ENCODE results near the gene RELN.

Gene RELN

DNA sequence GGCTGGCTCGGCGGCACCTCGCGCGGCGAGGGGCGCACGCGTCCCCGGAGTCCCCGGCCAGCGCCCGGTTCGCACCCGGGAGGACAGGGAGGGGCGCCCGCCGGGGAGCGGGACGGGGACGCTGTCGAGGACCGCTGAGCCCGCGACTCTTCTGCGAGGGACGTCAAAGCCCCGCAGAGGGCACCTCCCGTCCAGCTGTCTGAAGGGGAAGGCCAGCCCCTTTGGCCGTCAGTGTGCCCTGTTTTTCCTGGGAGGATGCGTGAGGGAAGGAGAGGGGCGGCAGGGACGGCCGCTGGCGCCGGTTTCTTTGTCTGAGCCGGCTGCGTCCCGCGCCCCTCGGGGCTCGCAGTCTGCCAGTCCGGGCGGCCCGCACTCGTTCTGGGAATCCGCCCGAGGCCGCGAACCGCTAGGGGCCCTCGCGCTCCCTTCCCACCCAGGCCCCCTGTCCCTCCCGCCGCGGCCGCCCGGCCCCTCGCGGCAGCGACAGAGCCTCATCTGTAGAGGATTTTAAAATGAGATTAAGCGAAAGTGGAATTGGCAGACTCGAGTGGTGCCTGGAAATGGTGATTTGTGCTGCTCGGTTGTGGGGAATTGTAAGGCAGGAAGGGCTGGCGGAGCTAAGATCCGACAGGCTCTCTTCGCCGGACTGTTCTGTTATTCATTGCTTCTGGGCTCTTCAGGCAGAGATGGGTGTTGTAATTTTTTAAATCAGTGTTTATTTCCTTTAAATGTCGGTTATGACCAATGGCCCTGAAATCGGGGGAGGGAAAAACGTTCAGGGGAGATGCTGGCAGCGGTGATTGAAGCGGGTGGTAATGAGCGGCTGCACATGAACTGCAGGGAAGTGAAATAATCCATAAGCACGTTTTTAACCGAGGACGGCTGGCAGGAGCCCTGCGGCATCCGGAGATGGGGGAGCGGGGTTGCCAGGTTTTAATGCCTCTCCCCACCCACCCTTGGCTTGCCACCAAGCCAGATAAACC is 618 bp upstream of the RELN start:
- no peak for DNase-seq

DNA sequence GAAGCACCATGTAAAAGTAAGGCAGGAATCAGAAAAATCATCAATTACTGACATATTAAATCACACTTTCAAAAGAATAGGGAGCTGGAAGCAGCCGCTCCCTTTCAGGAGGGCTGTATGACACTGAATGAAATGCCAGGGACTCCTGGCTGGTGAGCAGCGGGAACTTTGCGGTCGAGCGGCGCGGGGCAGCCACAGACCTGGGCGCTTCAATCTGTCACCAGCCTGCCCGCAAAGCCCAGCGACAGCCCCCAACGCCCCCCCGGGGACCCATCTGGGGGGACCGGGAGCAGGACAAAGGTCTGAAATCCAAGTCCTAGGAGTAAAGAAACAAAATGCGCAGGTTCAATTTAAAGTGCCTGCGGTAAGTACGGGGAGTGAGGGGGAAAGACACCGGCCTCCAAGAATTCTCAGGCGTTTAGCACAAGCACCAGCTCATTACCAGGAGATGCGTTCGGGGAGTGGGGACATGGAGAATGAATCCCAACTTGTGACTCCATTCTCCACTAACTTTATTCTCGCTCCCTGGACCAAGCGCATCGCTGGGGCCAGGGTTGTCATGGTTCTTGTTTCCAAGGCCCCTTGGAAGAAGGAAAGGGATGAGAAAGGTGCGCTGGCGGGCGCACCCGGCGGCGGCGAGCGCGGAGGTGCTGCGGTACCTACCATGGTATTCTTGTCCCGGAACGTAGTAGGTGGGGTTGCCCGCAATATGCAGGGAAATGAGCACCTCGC is 824 bp downstream of the RELN start:
- no peak for DNase-seq

GRCh38 chr7:103987451-103987850 is 2.0 kb downstream of the RELN start:
- DNase-seq = no peak

GRCh38 chr7:103985565-103986126 is 3.8 kb downstream of the RELN start:
- no peak for DNase-seq

DNA sequence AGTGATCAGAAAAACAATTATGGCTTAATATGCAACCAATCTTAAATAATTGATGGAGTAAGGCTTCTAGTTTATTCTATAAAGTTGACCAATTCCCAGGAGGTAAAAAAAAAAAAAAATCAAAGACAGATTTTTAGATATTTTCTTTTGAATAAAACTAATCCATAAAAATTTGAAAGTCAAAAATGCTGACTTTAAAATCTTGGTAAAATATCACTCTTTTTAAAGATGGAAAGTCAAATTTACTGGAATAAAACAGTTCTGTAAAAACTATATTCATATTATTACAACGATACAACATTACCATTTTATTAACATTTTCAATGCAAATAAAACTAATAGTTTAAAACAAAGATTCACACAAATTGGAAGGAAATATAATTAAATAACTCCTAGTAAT is 5.4 kb downstream of the RELN start:
- no peak for DNase-seq

GRCh38 chr7:103983201-103983977 is 6.1 kb downstream of the RELN start:
- DNase-seq = no peak

DNA sequence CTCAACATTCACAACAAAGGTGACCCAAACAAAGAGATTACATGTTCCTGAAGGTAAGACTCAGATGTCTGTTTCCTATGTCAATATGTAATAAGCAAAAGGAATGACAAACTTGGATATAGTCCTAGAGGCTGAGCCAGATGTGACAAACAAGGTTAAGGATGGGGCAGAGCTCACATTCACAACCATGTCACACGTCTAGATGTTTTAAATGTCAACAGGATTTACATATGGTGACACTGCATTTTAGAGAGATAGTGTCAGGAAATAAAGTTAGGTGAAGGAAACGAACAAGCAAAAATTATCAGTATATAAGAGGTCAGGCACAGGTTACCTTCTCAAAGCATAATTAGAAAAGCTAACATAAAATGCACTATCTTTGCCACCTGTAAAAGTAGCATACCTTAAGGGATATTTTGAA is 8.4 kb downstream of the RELN start:
- no peak for DNase-seq

- DNase-seq = no peak
These were observed 16.6 kb downstream of the RELN start for GRCh38 chr7:103972779-103973434.

GRCh38 chr7:103967401-103967800 is 22.1 kb downstream of the RELN start:
- no peak for DNase-seq

GRCh38 chr7:103966593-103967277 is 22.7 kb downstream of the RELN start:
- DNase-seq = no peak

- DNase-seq = no peak
These were observed 25.2 kb downstream of the RELN start for GRCh38 chr7:103964269-103964668.

GRCh38 chr7:103962070-103962469 is 27.4 kb downstream of the RELN start:
- DNase-seq = no peak

DNA sequence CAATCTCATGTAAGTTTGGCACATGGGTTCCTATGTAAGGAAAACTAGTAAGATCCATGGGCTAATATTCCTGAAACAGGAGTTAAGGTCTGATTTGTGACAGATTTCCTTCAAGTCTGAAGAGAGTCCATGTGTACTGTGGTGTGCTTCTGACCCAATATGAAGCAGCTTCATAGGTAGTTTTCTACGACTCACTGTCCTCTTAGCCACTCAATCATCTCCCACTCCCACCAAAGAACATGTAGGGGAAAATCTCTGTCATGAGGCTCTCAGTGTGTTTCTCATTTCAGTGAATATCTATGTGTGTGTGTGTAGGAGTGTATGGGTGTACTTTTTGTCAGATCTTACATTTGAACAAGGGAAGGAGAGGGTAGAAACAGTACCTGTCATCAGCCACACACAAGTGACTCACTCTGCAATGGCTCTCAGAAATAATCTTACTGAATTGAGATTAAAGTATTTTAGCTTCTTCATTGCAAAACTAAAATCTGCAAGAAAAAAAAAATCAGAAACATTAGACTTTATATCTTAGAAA is 31.1 kb downstream of the RELN start:
- DNase-seq = no peak

GRCh38 chr7:103955985-103956384 is 33.5 kb downstream of the RELN start:
- no peak for DNase-seq

GRCh38 chr7:103952408-103952807 is 37.0 kb downstream of the RELN start:
- DNase-seq = no peak

- DNase-seq = no peak
These were observed 38.1 kb downstream of the RELN start for GRCh38 chr7:103951311-103951710.

DNA sequence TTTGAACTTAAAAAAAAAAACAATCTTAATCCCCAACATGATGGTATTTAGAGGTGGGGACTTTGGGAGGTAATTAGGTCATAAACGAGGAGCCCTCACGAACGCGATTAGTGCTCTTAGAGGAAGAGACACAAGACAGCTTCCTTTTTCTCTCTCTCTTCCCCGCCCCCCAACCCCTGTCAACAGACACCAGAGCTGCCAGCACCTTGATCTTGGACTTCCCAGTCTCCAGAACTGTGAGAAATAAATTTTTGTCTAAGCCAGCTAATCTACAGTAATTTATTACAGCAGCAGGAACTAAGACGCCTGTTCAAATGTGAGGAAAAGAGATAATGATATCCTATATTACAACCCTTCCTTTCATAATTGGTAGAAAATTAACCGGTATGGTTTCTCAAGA is 40.1 kb downstream of the RELN start:
- no peak for DNase-seq

DNA sequence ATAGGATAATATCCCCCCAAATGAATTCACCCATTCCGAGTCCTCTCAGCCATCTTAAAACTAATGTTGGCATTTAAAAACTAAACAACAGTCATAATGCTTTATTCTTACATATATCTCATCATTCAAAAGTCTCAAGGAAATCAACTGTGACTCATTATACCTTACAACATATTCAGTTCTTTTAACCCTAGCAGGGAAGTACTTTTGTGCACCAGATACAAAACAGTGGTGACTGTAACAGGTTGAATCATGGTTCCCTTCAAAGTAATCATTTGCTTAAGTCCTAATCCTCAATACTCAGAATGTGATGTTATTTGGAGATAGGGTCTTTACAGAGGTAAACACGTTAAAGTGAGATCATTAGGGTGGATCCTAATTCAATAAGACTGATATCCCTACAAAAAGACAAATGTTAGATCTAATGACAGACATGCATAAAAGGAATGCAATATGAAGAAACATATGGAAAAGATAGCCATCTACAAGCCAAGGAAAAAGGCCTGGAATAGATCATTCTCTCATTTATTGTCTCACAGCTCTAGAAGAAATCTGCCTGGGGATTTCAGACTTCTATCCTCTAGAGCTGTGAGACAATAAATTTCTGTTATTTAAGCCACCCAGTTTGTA is 42.3 kb downstream of the RELN start:
- no peak for DNase-seq

GRCh38 chr7:103944230-103944900 is 45.1 kb downstream of the RELN start:
- no peak for DNase-seq

GRCh38 chr7:103941976-103942375 is 47.5 kb downstream of the RELN start:
- no peak for DNase-seq

Measured in DMS79 treated with DMSO at 0.1 percent for 48 hours (cell line).